HFF-Myc (cell line): Measurements from ENCODE around the gene DCAF8L2.

Source experiments
- DNase-seq: peaks from one replicate; pipeline ENCODE4 v3.0.0-alpha.2; 2011; ENCODE audit warnings: low read depth; ENCODE audit errors: extremely low read depth
- H3K4me3 ChIP-seq: replicated peaks from 2 replicates; pipeline ENCODE4 v1.5.1; 2011; ENCODE audit warnings: low read depth, mild to moderate bottlenecking, control low read depth, low read length
- CTCF ChIP-seq: IDR thresholded peaks from 2 replicates; pipeline ENCODE4 v1.5.1; 2012; ENCODE audit warnings: mild to moderate bottlenecking, low read depth, low read length, control low read depth; ENCODE audit errors: missing control alignments

DCAF8L2 gene

GRCh38 chrX:27608671-27609070, 18.5 kb downstream of the DCAF8L2 start:
- H3K4me3 ChIP-seq, result no peak overlapping the region
- no peak for TF ChIP-seq CTCF
- no peak for DNase-seq

DNA sequence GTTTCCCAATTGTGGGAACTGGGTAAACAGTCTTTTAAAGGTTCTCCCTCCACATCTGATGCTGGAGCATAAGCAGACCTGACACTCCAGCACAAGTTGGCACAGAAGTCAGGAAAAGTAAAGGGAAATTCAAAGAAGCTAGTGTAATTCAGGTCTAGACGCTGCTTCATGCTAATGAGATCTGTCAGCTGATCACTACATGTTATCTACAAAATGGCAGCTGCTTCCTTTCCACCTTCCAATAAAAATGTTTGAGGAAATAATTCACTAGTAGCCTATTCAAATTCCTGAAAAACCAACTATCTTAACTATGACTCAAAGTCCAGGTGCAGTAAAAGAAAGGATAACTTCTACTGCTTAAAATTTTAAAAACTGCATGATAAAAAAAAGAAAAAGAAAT, 29.3 kb downstream of the DCAF8L2 start:
- no peak for DNase-seq
- TF ChIP-seq CTCF, result no peak
- H3K4me3 ChIP-seq, result no peak overlapping the region

GRCh38 chrX:27619975-27620374, 29.8 kb downstream of the DCAF8L2 start:
- TF ChIP-seq CTCF, result no peak
- no peak for DNase-seq
- H3K4me3 ChIP-seq, result no peak overlapping the region

DNA sequence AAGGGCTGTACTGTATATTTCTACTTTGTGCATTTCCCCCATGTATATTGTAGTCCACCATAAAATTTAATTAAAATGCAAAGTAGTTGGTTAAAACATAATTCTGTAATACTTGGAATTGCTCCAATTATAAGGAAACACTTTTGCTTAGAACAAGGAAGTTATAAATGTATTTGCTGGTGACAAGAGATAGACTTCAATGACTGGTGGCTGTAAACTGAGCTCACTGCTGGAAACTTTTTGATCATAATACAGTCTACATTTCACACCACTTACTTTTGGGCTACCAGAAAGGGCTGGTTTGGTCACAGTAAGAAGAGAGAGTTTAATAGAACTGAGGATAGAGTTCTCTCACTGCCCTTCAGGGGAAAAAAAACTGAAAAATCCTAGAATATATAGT, 32.7 kb downstream of the DCAF8L2 start:
- TF ChIP-seq CTCF, result no peak
- no peak for DNase-seq
- no peak overlapping the region for H3K4me3 ChIP-seq

DNA sequence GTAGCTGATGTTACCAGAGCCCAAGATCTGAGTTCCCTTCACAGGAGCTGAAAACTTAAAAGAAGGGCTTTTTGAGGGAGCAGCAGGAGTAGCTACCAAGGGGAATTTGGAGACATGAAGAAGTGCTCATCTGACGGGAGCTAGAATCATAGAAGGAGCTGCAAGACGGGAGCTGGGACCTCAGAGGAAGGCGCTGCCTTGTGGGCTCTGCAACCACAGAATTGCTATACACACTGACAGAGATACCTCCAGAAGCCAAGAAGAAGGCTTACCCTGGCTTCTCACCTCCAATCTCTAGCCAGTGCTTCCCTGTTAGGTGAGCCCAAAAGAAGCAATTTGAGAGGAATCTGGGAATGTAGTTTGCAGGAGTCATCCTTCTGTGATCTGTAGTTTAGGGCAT, 35.9 kb downstream of the DCAF8L2 start:
- no peak for TF ChIP-seq CTCF
- DNase-seq, result no peak
- no peak overlapping the region for H3K4me3 ChIP-seq

GRCh38 chrX:27633328-27633727, 43.2 kb downstream of the DCAF8L2 start:
- no peak for TF ChIP-seq CTCF
- DNase-seq, result no peak
- H3K4me3 ChIP-seq, result no peak overlapping the region

GRCh38 chrX:27656581-27656980, 66.4 kb downstream of the DCAF8L2 start:
- H3K4me3 ChIP-seq, result no peak overlapping the region
- no peak for TF ChIP-seq CTCF
- DNase-seq, result no peak
